IMR-90 (cell line): ENCODE results near the gene BRME1. TPM values are rescaled to one million over a fixed set of nuclear protein-coding genes. Genes with fewer than 3 reads are reported as not detected.

Experiments used
- ATAC-seq: fragments of 200-7000 bp; cut with Tn5 transposase; 2 replicates; pipeline ENCODE4 v1.9.1; 2020; ENCODE audit warnings: low read depth, mild to moderate bottlenecking, moderate library complexity
- BruUV-seq: library from RNA; stranded (reverse); fragments of 400-500 nt; replicated peaks from 2 replicates; lab custom pipeline; 2021; lab: Mats Ljungman, UMichigan
- CTCF ChIA-PET: fragments of 300-600 bp; formaldehyde crosslinking; extraction: SDS; loops from one replicate; lab custom pipeline; 2021; ENCODE audit warnings: antibody characterized with exemption; lab: Yijun Ruan, JAX
- POLR2A ChIA-PET: fragments of 300-600 bp; sonication (Branson Sonifier 250); formaldehyde crosslinking; loops from one replicate; lab custom pipeline; 2022; ENCODE audit warnings: antibody characterized with exemption; ENCODE audit not compliant: unreplicated experiment; lab: Charles Lee
- DNase-seq: peaks from one replicate; pipeline ENCODE4 v3.0.0; 2013
- H2AFZ ChIP-seq: replicated peaks from 2 replicates; pipeline ENCODE3; 2013; ENCODE audit warnings: low read length, mild to moderate bottlenecking; ENCODE audit not compliant: poor library complexity
- H2AK5ac ChIP-seq: 2 replicates; pipeline ENCODE4 v1.6.1; 2013; ENCODE audit warnings: low read depth, low read length, inconsistent platforms
- H2AK9ac ChIP-seq: replicated peaks from 2 replicates; pipeline ENCODE3; 2013; ENCODE audit warnings: mild to moderate bottlenecking, low read depth, low read length, moderate library complexity; ENCODE audit not compliant: poor library complexity
- H2BK120ac ChIP-seq: 2 replicates; pipeline ENCODE4 v1.6.1; 2013; ENCODE audit warnings: low read depth, low read length, inconsistent platforms
- H2BK15ac ChIP-seq: 3 replicates; pipeline ENCODE4 v1.6.1; 2013; ENCODE audit warnings: low read depth, low read length, inconsistent platforms
- H2BK20ac ChIP-seq: 2 replicates; pipeline ENCODE4 v1.6.1; 2013; ENCODE audit warnings: low read depth, mild to moderate bottlenecking, inconsistent platforms, low read length, moderate library complexity
- H2BK5ac ChIP-seq: 2 replicates; pipeline ENCODE4 v1.6.1; 2013; ENCODE audit warnings: mild to moderate bottlenecking, low read depth, low read length, inconsistent platforms; ENCODE audit not compliant: poor library complexity, severe bottlenecking
- H3K14ac ChIP-seq: replicated peaks from 2 replicates; pipeline ENCODE4 v1.6.1; 2013; ENCODE audit warnings: low read depth, low read length, inconsistent platforms
- H3K18ac ChIP-seq: 2 replicates; pipeline ENCODE4 v1.6.1; 2013; ENCODE audit warnings: low read depth, low read length, control low read depth
- H3K23ac ChIP-seq: 2 replicates; pipeline ENCODE4 v1.6.1; 2013; ENCODE audit warnings: low read depth, low read length, inconsistent platforms
- H3K27ac ChIP-seq: 2 replicates; pipeline ENCODE4 v1.5.1; 2013; ENCODE audit warnings: mild to moderate bottlenecking, control low read depth, low read length; ENCODE audit not compliant: insufficient read depth
- H3K27me3 ChIP-seq: 2 replicates; pipeline ENCODE4 v1.6.1; 2013; ENCODE audit warnings: low read length; ENCODE audit not compliant: control insufficient read depth, insufficient read depth
- H3K36me3 ChIP-seq: 2 replicates; pipeline ENCODE4 v1.6.1; 2013; ENCODE audit warnings: low read length, mixed read lengths; ENCODE audit not compliant: control insufficient read depth, insufficient read depth
- H3K4ac ChIP-seq: 2 replicates; pipeline ENCODE4 v1.6.1; 2013; ENCODE audit warnings: low read depth, low read length, inconsistent platforms
- H3K4me1 ChIP-seq: 2 replicates; pipeline ENCODE4 v1.6.1; 2013; ENCODE audit warnings: low read length, mixed read lengths; ENCODE audit not compliant: control insufficient read depth, insufficient read depth
- H3K4me2 ChIP-seq: 2 replicates; pipeline ENCODE4 v1.6.1; 2013; ENCODE audit warnings: low read depth, mild to moderate bottlenecking, control low read depth, low read length, moderate library complexity
- H3K4me3 ChIP-seq: 2 replicates; pipeline ENCODE4 v1.5.1; 2013; ENCODE audit warnings: low read depth, mild to moderate bottlenecking, control low read depth, low read length, moderate library complexity; ENCODE audit not compliant: insufficient read depth
- H3K56ac ChIP-seq: 2 replicates; pipeline ENCODE4 v1.6.1; 2013; ENCODE audit warnings: low read length, inconsistent platforms; ENCODE audit not compliant: insufficient read depth; ENCODE audit errors: extremely low read depth
- H3K79me1 ChIP-seq, 2 experiments: 2 replicates each; pipeline ENCODE4 v1.6.1; 2013; ENCODE audit warnings: low read length in 2 of 2, inconsistent platforms in 1 of 2, low read depth in 1 of 2
- H3K9ac ChIP-seq: 2 replicates; pipeline ENCODE4 v1.6.1; 2013; ENCODE audit warnings: low read depth, low read length, control low read depth
- H3K9me1 ChIP-seq: 2 replicates; pipeline ENCODE4 v1.6.1; 2013; ENCODE audit warnings: low read length, inconsistent platforms; ENCODE audit not compliant: insufficient read depth
- H3K9me3 ChIP-seq: 2 replicates; pipeline ENCODE4 v1.6.1; 2013; ENCODE audit warnings: low read length; ENCODE audit not compliant: control insufficient read depth, insufficient read depth
- H4K20me1 ChIP-seq: 2 replicates; pipeline ENCODE4 v1.6.1; 2013; ENCODE audit warnings: low read length, inconsistent platforms; ENCODE audit not compliant: insufficient read depth
- H4K5ac ChIP-seq: 2 replicates; pipeline ENCODE4 v1.6.1; 2013; ENCODE audit warnings: mild to moderate bottlenecking, low read depth, low read length, control low read depth
- H4K8ac ChIP-seq, 2 experiments: 2 replicates each; pipeline ENCODE4 v1.6.1; 2013; ENCODE audit warnings: low read depth in 2 of 2, low read length in 2 of 2, control low read depth in 1 of 2, inconsistent platforms in 1 of 2
- H4K91ac ChIP-seq: 2 replicates; pipeline ENCODE4 v1.6.1; 2013; ENCODE audit warnings: low read depth, low read length, inconsistent platforms; ENCODE audit not compliant: insufficient read depth
- BHLHE40 ChIP-seq: fragments of 150-350 bp; IDR thresholded peaks from 2 replicates; pipeline ENCODE4 v1.6.1; 2016; ENCODE audit warnings: mild to moderate bottlenecking, low read depth, low read length
- CEBPB ChIP-seq: IDR thresholded peaks from 2 replicates; pipeline ENCODE4 v1.6.1; 2012; ENCODE audit warnings: low read depth, low read length, improper control_type of control experiment
- CHD1 ChIP-seq: IDR thresholded peaks from 2 replicates; pipeline ENCODE4 v1.6.1; 2012; ENCODE audit warnings: low read depth, low read length, improper control_type of control experiment
- ELK1 ChIP-seq: fragments of 150-350 bp; IDR thresholded peaks from 2 replicates; pipeline ENCODE4 v1.6.1; 2016; ENCODE audit warnings: low read depth, mild to moderate bottlenecking, low read length, moderate library complexity, borderline replicate concordance
- FOS ChIP-seq: fragments of 150-350 bp; IDR thresholded peaks from 2 replicates; pipeline ENCODE4 v1.6.1; 2016; ENCODE audit warnings: low read depth, low read length
- MAFK ChIP-seq: IDR thresholded peaks from 2 replicates; pipeline ENCODE4 v1.6.1; 2012; ENCODE audit warnings: low read depth, low read length, improper control_type of control experiment
- MXI1 ChIP-seq: IDR thresholded peaks from 2 replicates; pipeline ENCODE4 v1.6.1; 2012; ENCODE audit warnings: low read depth, mild to moderate bottlenecking, low read length, moderate library complexity, borderline replicate concordance
- NFE2L2 ChIP-seq: fragments of 150-350 bp; IDR thresholded peaks from 2 replicates; pipeline ENCODE4 v1.6.1; 2016; ENCODE audit warnings: low read depth, mild to moderate bottlenecking, low read length
- POLR2A ChIP-seq: IDR thresholded peaks from 2 replicates; pipeline ENCODE4 v1.6.1; 2012; ENCODE audit warnings: mild to moderate bottlenecking, low read depth, low read length
- RAD21 ChIP-seq: IDR thresholded peaks from 2 replicates; pipeline ENCODE4 v1.6.1; 2012; ENCODE audit warnings: low read length, improper control_type of control experiment
- RCOR1 ChIP-seq: IDR thresholded peaks from 2 replicates; pipeline ENCODE4 v1.6.1; 2012; ENCODE audit warnings: mild to moderate bottlenecking, low read length, improper control_type of control experiment; ENCODE audit not compliant: insufficient replicate concordance
- SMC3 ChIP-seq: fragments of 150-350 bp; IDR thresholded peaks from 2 replicates; pipeline ENCODE4 v1.6.1; 2016; ENCODE audit warnings: low read depth, mild to moderate bottlenecking, antibody characterized with exemption, low read length, moderate library complexity
- WGBS, 2 experiments: methylation state at CpG; one replicate each; pipeline versions ENCODE4 v1.1.5 to v1.1.7; 2013; ENCODE audit warnings: missing lambda C conversion rate in 2 of 2; ENCODE audit not compliant: insufficient read length in 1 of 2; ENCODE audit errors: extremely low coverage in 2 of 2; 5-methylcytosine and 5-hydroxymethylcytosine counted together
- dilution Hi-C: fragments of 300-500 bp; cut with HindIII; formaldehyde crosslinking; loops from one replicate; pipeline ENCODE4 v1.14.3; 2018; ENCODE audit warnings: low sequenced_read_pairs; ENCODE audit not compliant: unreplicated experiment
- in situ Hi-C: fragments of 300-500 bp; cut with MboI; formaldehyde crosslinking; loops from 3 replicates; pipeline ENCODE4 v1.14.3; 2019; ENCODE audit warnings: low sequenced_read_pairs, inconsistent platforms, mixed read lengths
- intact Hi-C: fragments of 100-400 bp; cut with micrococcal nuclease; formaldehyde crosslinking; loops from 2 replicates; pipeline ENCODE4 v1.10.0; 2022
- polyA plus RNA-seq, 3 experiments: library from polyadenylated mRNA; depleted of rRNA; stranded (reverse); fragments of >200 nt; gene quantifications; 2 replicates each; pipeline ENCODE4 v1.2.3, GENCODE V29; 2012; ENCODE audit warnings: low replicate concordance in 1 of 3
- total RNA-seq: library from RNA; depleted of rRNA; stranded (reverse); fragments of >200 nt; gene quantifications from 2 replicates; pipeline ENCODE4 v1.2.3, GENCODE V29; 2012
- TF ChIP-seq, protein P1 (sequence below): conservative IDR thresholded peaks from 2 replicates; pipeline ENCODE4 v1.5.1; 2012; ENCODE audit warnings: mild to moderate bottlenecking, low read depth, low read length, improper control_type of control experiment
- TF ChIP-seq, protein P2 (sequence below): fragments of 150-350 bp; IDR thresholded peaks from 2 replicates; pipeline ENCODE4 v1.6.1; 2017; ENCODE audit warnings: mild to moderate bottlenecking, antibody characterized with exemption, low read length, low read depth

The BRME1 gene
- total and polyA plus RNA-seq, 2 of the 4 experiments (the other 2 are of a cell fraction): 0.18 to 0.38 TPM

DNA sequence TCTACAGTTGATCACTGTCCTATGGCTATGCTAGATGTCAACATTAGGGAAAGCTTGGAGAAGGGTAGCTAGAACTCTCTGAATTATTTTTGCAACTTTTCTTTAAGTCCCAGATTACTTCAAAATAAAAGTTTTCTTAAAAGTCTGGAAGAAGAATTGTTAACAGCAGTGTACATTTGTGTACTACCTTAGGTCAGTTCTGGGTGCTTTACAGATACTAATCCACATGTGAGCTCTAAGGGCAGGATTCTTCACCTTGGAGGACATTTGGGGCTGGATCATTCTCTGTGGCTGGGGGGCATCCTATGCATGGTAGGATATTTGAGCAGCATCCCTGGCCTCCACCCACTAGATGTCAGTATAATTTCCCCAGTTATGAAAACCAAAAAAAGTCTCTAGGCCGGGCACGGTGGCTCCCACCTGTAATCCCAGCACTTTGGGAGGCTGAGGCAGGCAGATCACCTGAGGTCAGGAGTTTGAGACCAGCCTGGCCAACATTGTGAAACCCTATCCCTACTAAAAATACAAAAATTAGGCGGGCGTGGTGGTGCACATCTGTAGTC lies 2.8 kb downstream of the BRME1 start:
- Histone ChIP-seq H3K4me2 (no peak overlapping the region), H3K14ac (no peak overlapping the region), H3K56ac (no peak overlapping the region), H4K91ac (no peak overlapping the region), H2AK9ac (no peak overlapping the region), H2BK5ac (no peak overlapping the region), H3K79me1 (peaks cover 6 to 8% of the 10 kb centered on the region in 2 experiments), H3K27ac (no peak overlapping the region), H2BK20ac (no peak overlapping the region), H3K27me3 (peaks cover 2% of the 10 kb centered on the region; the same call in 1 of the 2 replicates), H3K9me3 (no peaks in the 10 kb centered on the region), H3K18ac (no peak overlapping the region), H3K4me1 (peaks cover 3% of the 10 kb centered on the region), H3K9ac (no peak overlapping the region), H3K36me3 (no peaks in the 10 kb centered on the region), H3K4me3 (no peak overlapping the region), H4K20me1 (peaks cover 3% of the 10 kb centered on the region; the same call in 1 of the 2 replicates), H2BK120ac (no peak overlapping the region), H2BK15ac (no peak overlapping the region), H2AK5ac (no peak overlapping the region), H3K9me1 (peaks cover 2% of the 10 kb centered on the region), H4K5ac (no peak overlapping the region), H3K4ac (no peak overlapping the region), H2AFZ (no peak overlapping the region), H4K8ac (no peak overlapping the region), H3K23ac (no peak overlapping the region)
- in situ Hi-C loops (no loop called here), intact Hi-C loops (no loop called here), dilution Hi-C loops (no loop called here)
- ATAC-seq (no peak), DNase-seq (no peak)
- ChIA-PET CTCF (interaction anchor here (0.6 to 0.7 kb wide), 2 partner anchors 10 to 14 kb away, joined by 3 read pairs; no protein-coding TSS in a partner anchor), POLR2A (no interaction called here)
- no TSS peak for BruUV-seq
- 93% methylated on average over 2 of the region's 4 CpGs; no CpG with 5 or more reads in 1 of the 2 experiments for WGBS, 2 experiments
- TF ChIP-seq RAD21 (no peak), FOS (no peak), SMC3 (0 out of 2 replicates have a peak, but pooled peaks have one; percentile 16), MXI1 (no peak), ELK1 (no peak), POLR2A (no peak), CEBPB (no peak), NFE2L2 (no peak), CHD1 (no peak), MAFK (no peak), RCOR1 (no peak), BHLHE40 (no peak)
- TF ChIP-seq, protein P1, sequence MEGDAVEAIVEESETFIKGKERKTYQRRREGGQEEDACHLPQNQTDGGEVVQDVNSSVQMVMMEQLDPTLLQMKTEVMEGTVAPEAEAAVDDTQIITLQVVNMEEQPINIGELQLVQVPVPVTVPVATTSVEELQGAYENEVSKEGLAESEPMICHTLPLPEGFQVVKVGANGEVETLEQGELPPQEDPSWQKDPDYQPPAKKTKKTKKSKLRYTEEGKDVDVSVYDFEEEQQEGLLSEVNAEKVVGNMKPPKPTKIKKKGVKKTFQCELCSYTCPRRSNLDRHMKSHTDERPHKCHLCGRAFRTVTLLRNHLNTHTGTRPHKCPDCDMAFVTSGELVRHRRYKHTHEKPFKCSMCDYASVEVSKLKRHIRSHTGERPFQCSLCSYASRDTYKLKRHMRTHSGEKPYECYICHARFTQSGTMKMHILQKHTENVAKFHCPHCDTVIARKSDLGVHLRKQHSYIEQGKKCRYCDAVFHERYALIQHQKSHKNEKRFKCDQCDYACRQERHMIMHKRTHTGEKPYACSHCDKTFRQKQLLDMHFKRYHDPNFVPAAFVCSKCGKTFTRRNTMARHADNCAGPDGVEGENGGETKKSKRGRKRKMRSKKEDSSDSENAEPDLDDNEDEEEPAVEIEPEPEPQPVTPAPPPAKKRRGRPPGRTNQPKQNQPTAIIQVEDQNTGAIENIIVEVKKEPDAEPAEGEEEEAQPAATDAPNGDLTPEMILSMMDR: 0 out of 2 replicates have a peak, but pooled peaks have one; percentile 30
- TF ChIP-seq, protein P2, sequence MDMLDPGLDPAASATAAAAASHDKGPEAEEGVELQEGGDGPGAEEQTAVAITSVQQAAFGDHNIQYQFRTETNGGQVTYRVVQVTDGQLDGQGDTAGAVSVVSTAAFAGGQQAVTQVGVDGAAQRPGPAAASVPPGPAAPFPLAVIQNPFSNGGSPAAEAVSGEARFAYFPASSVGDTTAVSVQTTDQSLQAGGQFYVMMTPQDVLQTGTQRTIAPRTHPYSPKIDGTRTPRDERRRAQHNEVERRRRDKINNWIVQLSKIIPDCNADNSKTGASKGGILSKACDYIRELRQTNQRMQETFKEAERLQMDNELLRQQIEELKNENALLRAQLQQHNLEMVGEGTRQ: no peak
